ENCODE results near the gene GPC1. TPM values are rescaled to one million over a fixed set of nuclear protein-coding genes. Genes with fewer than 3 reads are reported as not detected.

GPC1 gene
- total RNA-seq, 1 donor: 1.9 TPM

- no peak for DNase-seq (ENCODE audit: low read depth in 2 of 3, low spot score in 2 of 3)
Observed at GRCh38 chr2:240396623-240397541, 38.6 kb upstream of the GPC1 start.

GRCh38 chr2:240397542-240397916 lies 37.9 kb upstream of the GPC1 start:
- DNase-seq (ENCODE audit: low read depth in 2 of 3, low spot score in 2 of 3): no peak

GRCh38 chr2:240397924-240398645 lies 37.4 kb upstream of the GPC1 start:
- no peak for DNase-seq (ENCODE audit: low read depth in 2 of 3, low spot score in 2 of 3)

GRCh38 chr2:240398661-240399267 lies 36.7 kb upstream of the GPC1 start:
- DNase-seq (ENCODE audit: low read depth in 2 of 3, low spot score in 2 of 3): no peak

GRCh38 chr2:240399419-240400324 lies 35.8 kb upstream of the GPC1 start:
- no peak for DNase-seq (ENCODE audit: low read depth in 2 of 3, low spot score in 2 of 3)

- no peak for DNase-seq (ENCODE audit: low read depth in 2 of 3, low spot score in 2 of 3)
Observed at GRCh38 chr2:240400371-240401161, 34.9 kb upstream of the GPC1 start.

GRCh38 chr2:240401308-240401707 lies 34.2 kb upstream of the GPC1 start:
- no peak for DNase-seq (ENCODE audit: low read depth in 2 of 3, low spot score in 2 of 3)

- no peak for DNase-seq (ENCODE audit: low read depth in 2 of 3, low spot score in 2 of 3)
Observed at GRCh38 chr2:240401781-240402551, 33.5 kb upstream of the GPC1 start.

- DNase-seq (ENCODE audit: low read depth in 2 of 3, low spot score in 2 of 3): no peak
Observed at GRCh38 chr2:240402566-240403272, 32.7 kb upstream of the GPC1 start.

GRCh38 chr2:240403396-240404104 lies 31.9 kb upstream of the GPC1 start:
- DNase-seq (ENCODE audit: low read depth in 2 of 3, low spot score in 2 of 3): no peak

- no peak for DNase-seq (ENCODE audit: low read depth in 2 of 3, low spot score in 2 of 3)
Observed at GRCh38 chr2:240404174-240404852, 31.1 kb upstream of the GPC1 start.

GRCh38 chr2:240405133-240405532 lies 30.3 kb upstream of the GPC1 start:
- no peak for DNase-seq (ENCODE audit: low read depth in 2 of 3, low spot score in 2 of 3)

GRCh38 chr2:240405684-240406313 lies 29.7 kb upstream of the GPC1 start:
- DNase-seq (ENCODE audit: low read depth in 2 of 3, low spot score in 2 of 3): no peak

- no peak for DNase-seq (ENCODE audit: low read depth in 2 of 3, low spot score in 2 of 3)
Observed at GRCh38 chr2:240407090-240407489, 28.4 kb upstream of the GPC1 start.

- no peak for DNase-seq (ENCODE audit: low read depth in 2 of 3, low spot score in 2 of 3)
Observed at GRCh38 chr2:240410004-240410403, 25.5 kb upstream of the GPC1 start.

GRCh38 chr2:240410808-240411207 lies 24.7 kb upstream of the GPC1 start:
- no peak for DNase-seq (ENCODE audit: low read depth in 2 of 3, low spot score in 2 of 3)

All from hematopoietic multipotent progenitor cell (in vitro differentiated cells).